H9 (cell line): ENCODE data around the gene RNF40. TPM values are rescaled to one million over a fixed set of nuclear protein-coding genes. Genes with fewer than 3 reads are reported as not detected.
"Not testable (repeated sequence)": the region's sequence is repeated elsewhere in the genome, so short reads cannot be mapped to it uniquely, and the experiment has no call there.

Source experiments
- DNase-seq: peaks from one replicate; pipeline ENCODE4 v3.0.0-alpha.2; 2017
- H2AFZ ChIP-seq: one replicate; pipeline ENCODE4 v1.6.1; 2013; ENCODE audit warnings: mild to moderate bottlenecking, low read length, control low read depth, moderate library complexity
- H2AK5ac ChIP-seq: 2 replicates; pipeline ENCODE4 v1.6.1; 2013; ENCODE audit warnings: low read length, control low read depth, mixed read lengths; ENCODE audit not compliant: insufficient read length
- H2BK120ac ChIP-seq: one replicate; pipeline ENCODE4 v1.6.1; 2013; ENCODE audit warnings: low read depth, mild to moderate bottlenecking, low read length, control low read depth, inconsistent platforms; ENCODE audit not compliant: poor library complexity, severe bottlenecking
- H2BK12ac ChIP-seq: 2 replicates; pipeline ENCODE4 v1.6.1; 2013; ENCODE audit warnings: low read length, control low read depth, mixed read lengths, low read depth; ENCODE audit not compliant: insufficient read length
- H2BK15ac ChIP-seq: 2 replicates; pipeline ENCODE4 v1.6.1; 2013; ENCODE audit warnings: low read depth, low read length, control low read depth
- H2BK20ac ChIP-seq: one replicate; pipeline ENCODE4 v1.6.1; 2013; ENCODE audit warnings: low read depth, mild to moderate bottlenecking, low read length, control low read depth, inconsistent platforms; ENCODE audit not compliant: poor library complexity, severe bottlenecking
- H2BK5ac ChIP-seq: 2 replicates; pipeline ENCODE4 v1.6.1; 2013; ENCODE audit warnings: low read length, control low read depth, mixed read lengths; ENCODE audit not compliant: insufficient read length
- H3K14ac ChIP-seq: 2 replicates; pipeline ENCODE4 v1.6.1; 2013; ENCODE audit warnings: low read length, control low read depth; ENCODE audit not compliant: insufficient read depth
- H3K18ac ChIP-seq: 2 replicates; pipeline ENCODE4 v1.6.1; 2013; ENCODE audit warnings: low read depth, mild to moderate bottlenecking, mixed read lengths, low read length, control low read depth; ENCODE audit not compliant: insufficient read length
- H3K23ac ChIP-seq: 2 replicates; pipeline ENCODE4 v1.6.1; 2013; ENCODE audit warnings: low read length, control low read depth, mixed read lengths, low read depth; ENCODE audit not compliant: insufficient read length
- H3K23me2 ChIP-seq: 2 replicates; pipeline ENCODE4 v1.6.1; 2013; ENCODE audit warnings: low read depth, mild to moderate bottlenecking, mixed read lengths, low read length, control low read depth; ENCODE audit not compliant: insufficient read length, poor library complexity, severe bottlenecking
- H3K27ac ChIP-seq: 2 replicates; pipeline ENCODE4 v1.5.1; 2013; ENCODE audit warnings: low read length, control low read depth, mixed read lengths, low read depth; ENCODE audit not compliant: insufficient read length
- H3K27me3 ChIP-seq: 2 replicates; pipeline ENCODE4 v1.6.1; 2013; ENCODE audit warnings: low read length, control low read depth, inconsistent platforms; ENCODE audit not compliant: insufficient read depth
- H3K4ac ChIP-seq: 2 replicates; pipeline ENCODE4 v1.6.1; 2013; ENCODE audit warnings: low read depth, mild to moderate bottlenecking, control low read depth, inconsistent platforms, low read length, moderate library complexity
- H3K4me1 ChIP-seq: 2 replicates; pipeline ENCODE4 v1.6.1; 2013; ENCODE audit warnings: low read length, control low read depth, inconsistent platforms; ENCODE audit not compliant: insufficient read depth
- H3K4me2 ChIP-seq: 2 replicates; pipeline ENCODE4 v1.6.1; 2013; ENCODE audit warnings: low read length, control low read depth, mixed read lengths; ENCODE audit not compliant: insufficient read length, insufficient read depth
- H3K56ac ChIP-seq: 2 replicates; pipeline ENCODE4 v1.6.1; 2013; ENCODE audit warnings: low read depth, mild to moderate bottlenecking, mixed read lengths, low read length, control low read depth; ENCODE audit not compliant: insufficient read length
- H3K79me1 ChIP-seq: 2 replicates; pipeline ENCODE4 v1.6.1; 2013; ENCODE audit warnings: low read depth, mild to moderate bottlenecking, moderate library complexity, low read length, control low read depth, inconsistent platforms; ENCODE audit not compliant: insufficient read depth, poor library complexity, severe bottlenecking
- H3K79me2 ChIP-seq: 2 replicates; pipeline ENCODE4 v1.6.1; 2013; ENCODE audit warnings: low read length, control low read depth, inconsistent platforms; ENCODE audit not compliant: insufficient read depth
- H3K9ac ChIP-seq: 2 replicates; pipeline ENCODE4 v1.6.1; 2013; ENCODE audit warnings: low read length, control low read depth, mixed read lengths; ENCODE audit not compliant: insufficient read length; ENCODE audit errors: extremely low read depth
- H3K9me3 ChIP-seq: one replicate; pipeline ENCODE4 v1.6.1; 2013; ENCODE audit warnings: low read depth, low read length, inconsistent platforms; ENCODE audit not compliant: control insufficient read depth
- H3T11ph ChIP-seq: one replicate; pipeline ENCODE4 v1.6.1; 2013; ENCODE audit warnings: mild to moderate bottlenecking, low read length, control low read depth, inconsistent platforms
- H4K20me1 ChIP-seq: one replicate; pipeline ENCODE4 v1.6.1; 2013; ENCODE audit not compliant: control insufficient read depth, insufficient read length, insufficient read depth
- H4K5ac ChIP-seq: 2 replicates; pipeline ENCODE4 v1.6.1; 2013; ENCODE audit warnings: low read depth, mild to moderate bottlenecking, mixed read lengths, low read length, control low read depth; ENCODE audit not compliant: insufficient read length
- H4K8ac ChIP-seq: replicated peaks from 2 replicates; pipeline ENCODE4 v1.6.1; 2013; ENCODE audit warnings: low read length, control low read depth, mixed read lengths, low read depth; ENCODE audit not compliant: insufficient read length
- H4K91ac ChIP-seq: 2 replicates; pipeline ENCODE4 v1.6.1; 2013; ENCODE audit warnings: low read depth, mild to moderate bottlenecking, moderate library complexity, mixed read lengths, low read length, control low read depth; ENCODE audit not compliant: insufficient read length
- H3K27ac Mint-ChIP-seq, 3 experiments: 2 replicates in 2 of 3; 3 replicates in 1 of 3; pipeline ENCODE4 v1.8.0; 2020 to 2021; ENCODE audit warnings: mixed read lengths in 3 of 3, mild to moderate bottlenecking in 1 of 3, moderate library complexity in 1 of 3
- H3K27me3 Mint-ChIP-seq: 2 replicates; pipeline ENCODE4 v1.8.0; 2021; ENCODE audit warnings: low read depth, mild to moderate bottlenecking, moderate library complexity, mixed read lengths
- H3K36me3 Mint-ChIP-seq, 3 experiments: 2 replicates in 2 of 3; 3 replicates in 1 of 3; pipeline ENCODE4 v1.8.0; 2020 to 2021; ENCODE audit warnings: low read depth in 3 of 3, mixed read lengths in 3 of 3; ENCODE audit not compliant: insufficient read depth in 1 of 3
- H3K4me1 Mint-ChIP-seq, 2 experiments: 2 replicates each; pipeline ENCODE4 v1.8.0; 2020; ENCODE audit warnings: mixed read lengths in 2 of 2
- H3K4me3 Mint-ChIP-seq, 2 experiments: 2 replicates in 1 of 2; 3 replicates in 1 of 2; pipeline ENCODE4 v1.8.0; 2020 to 2021; ENCODE audit warnings: mild to moderate bottlenecking in 2 of 2, mixed read lengths in 2 of 2, moderate library complexity in 1 of 2
- H3K9me3 Mint-ChIP-seq, 2 experiments: 2 replicates in 1 of 2; 3 replicates in 1 of 2; pipeline ENCODE4 v1.8.0; 2020; ENCODE audit warnings: mild to moderate bottlenecking in 2 of 2, mixed read lengths in 2 of 2, moderate library complexity in 1 of 2
- WGBS: extraction: QIAGEN DNeasy Blood & Tissue Kit; methylation state at CpG from one replicate; pipeline ENCODE4 v1.1.7; 2013; ENCODE audit warnings: missing lambda C conversion rate, low lambda C conversion rate, mixed read lengths; ENCODE audit not compliant: insufficient read length; ENCODE audit errors: extremely low coverage; 5-methylcytosine and 5-hydroxymethylcytosine counted together
- total RNA-seq: library from RNA; stranded (reverse); gene quantifications from 2 replicates; pipeline ENCODE4 v1.2.1, GENCODE V29; 2021

RNF40 gene
- total RNA-seq, 1 experiment from 2014 or later, result 103 TPM

DNA sequence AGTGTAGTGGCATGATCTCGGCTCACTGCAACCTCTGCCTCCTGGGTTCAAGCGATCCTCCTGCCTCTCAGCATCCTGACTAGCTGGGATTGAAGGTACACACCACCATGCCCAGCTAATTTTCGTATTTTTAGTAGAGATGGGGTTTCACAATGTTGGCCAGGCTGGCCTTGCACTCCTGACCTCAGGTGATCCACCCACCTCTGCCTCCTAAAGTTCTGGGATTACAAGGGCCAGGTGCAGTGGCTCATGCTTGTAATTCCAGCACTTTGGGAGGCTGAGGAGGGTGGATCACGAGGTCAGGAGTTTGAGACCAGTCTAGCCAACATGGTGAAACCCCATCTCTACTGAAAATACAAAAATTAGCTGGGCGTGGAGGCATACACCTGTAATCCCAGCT is 47.6 kb downstream of the RNF40 start:
- not testable (repeated sequence) for H3K27ac Mint-ChIP-seq, H4K5ac ChIP-seq, H3K18ac ChIP-seq, H2BK12ac ChIP-seq, H3K4me3 Mint-ChIP-seq, H3K4ac ChIP-seq, H3K79me2 ChIP-seq, H3K4me1 ChIP-seq, H4K91ac ChIP-seq, H3K4me2 ChIP-seq, H4K8ac ChIP-seq, H2BK20ac ChIP-seq, H3K56ac ChIP-seq, H3K23ac ChIP-seq, H2AFZ ChIP-seq, H3K14ac ChIP-seq, H3T11ph ChIP-seq, H4K20me1 ChIP-seq, H3K79me1 ChIP-seq, H3K9ac ChIP-seq, H3K23me2 ChIP-seq, H3K36me3 Mint-ChIP-seq, H2BK5ac ChIP-seq, H2BK120ac ChIP-seq, H3K27me3 ChIP-seq, H2AK5ac ChIP-seq, DNase-seq, H3K9me3 Mint-ChIP-seq, H3K27ac ChIP-seq, H2BK15ac ChIP-seq, H3K9me3 ChIP-seq
- no CpG with 5 or more reads among the region's 5 CpGs for WGBS
- peaks cover 11 to 19% of the 10 kb centered on the region in 2 experiments for H3K4me1 Mint-ChIP-seq
- H3K27me3 Mint-ChIP-seq, result peaks cover 83% of the 10 kb centered on the region
